H54 (cell line): ENCODE results near the gene CCDC12.

Source experiments
- DNase-seq: peaks from one replicate; pipeline ENCODE4 v3.0.0; 2011; ENCODE audit warnings: low spot score, mixed read lengths; ENCODE audit not compliant: insufficient read length
- FAIRE-seq: peaks from 3 replicates; lab custom pipeline; 2011; peaks lifted over from hg19 to GRCh38; lab: Jason Lieb, UNC
- POLR2A ChIP-seq: IDR thresholded peaks from 2 replicates; pipeline ENCODE4 v1.6.1; 2011; ENCODE audit warnings: low read depth, mild to moderate bottlenecking, low read length

CCDC12 gene

GRCh38 chr3:46958467-46959160, 17.9 kb downstream of the CCDC12 start:
- TF ChIP-seq POLR2A, result no peak
- FAIRE-seq (no peak), DNase-seq (no peak)

GRCh38 chr3:46957092-46957820, 19.3 kb downstream of the CCDC12 start:
- no peak for FAIRE-seq
- DNase-seq, result no peak
- TF ChIP-seq POLR2A, result no peak

GRCh38 chr3:46955801-46956259, 20.7 kb downstream of the CCDC12 start:
- FAIRE-seq (no peak), DNase-seq (no peak)
- no peak for TF ChIP-seq POLR2A

- no peak for TF ChIP-seq POLR2A
- FAIRE-seq, result no peak
- no peak for DNase-seq
These were observed 21.4 kb downstream of the CCDC12 start for GRCh38 chr3:46955157-46955556.

- FAIRE-seq (no peak), DNase-seq (no peak)
- no peak for TF ChIP-seq POLR2A
These were observed 22.4 kb downstream of the CCDC12 start for GRCh38 chr3:46954178-46954577.

GRCh38 chr3:46953234-46954010, 23.1 kb downstream of the CCDC12 start:
- DNase-seq (no peak), FAIRE-seq (no peak)
- TF ChIP-seq POLR2A, result no peak

GRCh38 chr3:46952813-46953212, 23.7 kb downstream of the CCDC12 start:
- no peak for FAIRE-seq
- TF ChIP-seq POLR2A, result no peak
- DNase-seq, result no peak

GRCh38 chr3:46950650-46951241, 25.8 kb downstream of the CCDC12 start:
- DNase-seq, result no peak
- TF ChIP-seq POLR2A, result no peak
- no peak for FAIRE-seq

GRCh38 chr3:46950177-46950576, 26.4 kb downstream of the CCDC12 start:
- DNase-seq (no peak), FAIRE-seq (no peak)
- no peak for TF ChIP-seq POLR2A

- DNase-seq, result no peak
- no peak for FAIRE-seq
- no peak for TF ChIP-seq POLR2A
These were observed 27.5 kb downstream of the CCDC12 start for GRCh38 chr3:46948830-46949671.

- FAIRE-seq, result no peak
- TF ChIP-seq POLR2A, result no peak
- DNase-seq, result no peak
These were observed 28.4 kb downstream of the CCDC12 start for GRCh38 chr3:46947981-46948791.

- DNase-seq (no peak), FAIRE-seq (no peak)
- no peak for TF ChIP-seq POLR2A
These were observed 29.0 kb downstream of the CCDC12 start for GRCh38 chr3:46947546-46947901.
